Mesodermal cell (in vitro differentiated cells): ENCODE measurements around the gene ESRRA.

Source experiments
- H3K27ac ChIP-seq: 2 replicates; pipeline ENCODE4 v1.7.0; 2013; ENCODE audit warnings: mild to moderate bottlenecking, low read depth, low read length, moderate library complexity; ENCODE audit not compliant: severe bottlenecking
- H3K36me3 ChIP-seq: 2 replicates; pipeline ENCODE4 v1.7.1; 2013; ENCODE audit warnings: mild to moderate bottlenecking, low read length, moderate library complexity; ENCODE audit not compliant: control insufficient read depth, insufficient read depth
- H3K4me1 ChIP-seq: one replicate; pipeline ENCODE4 v1.7.1; 2013; ENCODE audit warnings: mild to moderate bottlenecking, low read length; ENCODE audit not compliant: insufficient read depth, control insufficient read depth, poor library complexity, severe bottlenecking
- H3K4me3 ChIP-seq: 2 replicates; pipeline ENCODE4 v1.7.0; 2013; ENCODE audit warnings: low read length, control low read depth, mild to moderate bottlenecking; ENCODE audit not compliant: insufficient read depth, poor library complexity, severe bottlenecking; ENCODE audit errors: extremely low read depth
- H3K9me3 ChIP-seq: 2 replicates; pipeline ENCODE4 v1.7.1; 2013; ENCODE audit warnings: mild to moderate bottlenecking, low read length, moderate library complexity; ENCODE audit not compliant: control insufficient read depth
- WGBS, 2 experiments: methylation state at CpG; one replicate each; pipeline ENCODE4 v1.1.5; 2013; ENCODE audit warnings: missing lambda C conversion rate in 2 of 2; ENCODE audit not compliant: insufficient coverage in 2 of 2; 5-methylcytosine and 5-hydroxymethylcytosine counted together

ESRRA gene

DNA sequence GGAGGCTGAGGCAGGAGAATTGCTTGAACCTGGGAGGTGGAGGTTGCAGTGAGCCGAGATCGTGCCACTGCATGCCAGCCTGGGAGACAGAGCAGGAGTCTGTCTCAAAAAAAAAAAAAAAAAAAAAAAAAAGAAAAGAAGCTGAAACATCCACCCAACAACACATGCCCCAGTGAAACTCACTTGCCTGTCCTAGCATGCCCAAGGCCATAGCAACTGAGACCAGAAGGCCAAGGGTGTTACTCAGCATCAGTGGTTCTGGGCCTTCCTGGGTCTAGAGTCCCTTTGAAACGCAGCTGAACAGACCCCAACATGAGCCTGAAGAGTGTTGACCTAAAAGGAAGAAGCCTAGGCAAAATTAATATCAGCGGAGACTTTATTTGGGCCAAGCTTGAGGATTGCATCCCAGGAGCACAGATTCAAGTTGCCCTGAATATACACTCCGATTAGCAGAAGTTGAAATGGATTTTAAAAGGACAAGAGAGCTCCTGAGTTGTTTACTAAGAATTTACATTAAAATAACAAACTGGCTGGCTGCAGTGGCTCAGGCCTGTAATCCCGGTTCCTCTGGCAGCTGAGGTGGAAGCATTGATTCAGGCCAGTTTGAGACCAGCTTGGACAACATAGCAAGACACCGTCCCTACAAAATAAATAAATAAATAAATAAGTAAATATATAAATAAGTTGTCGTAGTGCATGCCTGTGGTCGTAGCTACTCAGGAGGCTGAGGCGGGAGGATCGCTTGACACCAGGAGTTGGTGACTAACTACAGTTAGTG, 19.6 kb downstream of the ESRRA start:
- Histone ChIP-seq H3K27ac (peak overlapping the region; percentile 10), H3K36me3 (peaks cover 17% of the 10 kb centered on the region), H3K9me3 (no peaks in the 10 kb centered on the region), H3K4me1 (peaks cover 13% of the 10 kb centered on the region), H3K4me3 (no peak overlapping the region)
- WGBS, 2 experiments = 89 to 92% methylated on average over 7 of the region's 11 CpGs

DNA sequence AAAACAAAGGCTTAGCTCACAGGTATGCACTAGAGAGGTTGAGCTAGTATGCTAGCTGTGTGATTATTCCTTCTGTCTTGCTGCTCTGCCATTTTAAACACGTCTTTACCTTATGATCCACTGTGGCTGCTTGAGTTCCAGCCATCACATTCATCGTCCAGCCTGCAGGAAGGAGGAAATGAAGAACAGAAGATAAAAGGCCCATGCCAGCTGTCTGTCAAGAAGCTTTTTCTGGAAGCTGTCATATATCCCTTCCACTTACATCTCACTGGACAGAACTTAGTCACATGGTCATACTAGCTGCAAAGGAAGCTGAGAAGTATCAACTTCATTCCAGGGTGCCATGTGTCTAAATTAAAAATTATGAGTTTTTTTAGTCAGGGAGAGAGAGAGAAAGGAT, 22.1 kb downstream of the ESRRA start:
- Histone ChIP-seq H3K4me1 (peaks cover 13% of the 10 kb centered on the region), H3K36me3 (peaks cover 7% of the 10 kb centered on the region), H3K4me3 (no peak overlapping the region), H3K27ac (no peak overlapping the region), H3K9me3 (no peaks in the 10 kb centered on the region)
- WGBS, 2 experiments = 82 to 90% methylated on average over 1 to 2 of the region's 2 CpGs

DNA sequence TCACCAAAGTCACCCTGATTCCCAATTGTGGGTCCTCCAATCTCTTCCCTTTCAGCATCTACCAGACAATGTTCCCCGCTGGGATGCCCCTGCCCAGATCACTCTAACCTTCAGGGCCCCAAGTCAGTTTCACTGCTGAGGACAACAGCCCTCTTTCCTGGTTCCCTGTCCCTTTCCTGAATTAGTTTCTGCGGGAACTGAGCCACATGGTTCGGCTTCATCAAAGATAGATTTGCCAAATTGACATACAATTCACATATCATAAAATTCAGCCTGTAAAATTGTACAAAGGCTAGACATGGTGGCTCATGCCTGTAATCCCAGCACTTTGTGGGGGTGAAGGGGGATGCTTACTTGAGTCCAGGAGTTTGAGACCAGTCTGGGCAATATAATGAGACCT, 22.7 kb downstream of the ESRRA start:
- Histone ChIP-seq H3K36me3 (peaks cover under 1% of the 10 kb centered on the region), H3K9me3 (no peaks in the 10 kb centered on the region), H3K4me3 (no peak overlapping the region), H3K27ac (no peak overlapping the region), H3K4me1 (peaks cover 12% of the 10 kb centered on the region)
- WGBS, 2 experiments = 90 to 94% methylated on average over 3 of the region's 3 CpGs

DNA sequence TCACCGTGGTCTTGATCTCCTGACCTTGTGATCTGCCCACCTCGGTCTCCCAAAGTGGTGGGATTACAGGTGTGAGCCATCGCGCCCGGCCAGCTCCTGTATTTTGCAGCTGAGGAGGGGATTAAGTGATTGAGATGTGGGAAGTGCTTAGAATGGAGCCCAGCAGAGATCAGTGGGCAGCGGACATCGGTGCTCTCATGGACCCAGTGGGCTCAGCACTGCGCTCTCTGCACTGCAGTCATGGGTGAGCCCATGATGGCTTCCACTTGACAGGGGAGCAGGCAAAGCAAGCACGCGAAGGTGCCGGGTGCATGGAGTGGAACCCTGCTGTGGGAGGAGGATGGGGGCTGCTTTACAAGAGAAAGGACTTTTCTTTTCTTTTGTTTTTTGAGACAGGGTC, 25.6 kb downstream of the ESRRA start:
- H3K4me1 ChIP-seq = peaks cover 4% of the 10 kb centered on the region
- 65 to 69% methylated on average over 4 to 10 of the region's 11 CpGs for WGBS, 2 experiments
- no peaks in the 10 kb centered on the region for H3K9me3 ChIP-seq
- H3K27ac ChIP-seq = no peak overlapping the region
- no peaks in the 10 kb centered on the region for H3K36me3 ChIP-seq
- no peak overlapping the region for H3K4me3 ChIP-seq

DNA sequence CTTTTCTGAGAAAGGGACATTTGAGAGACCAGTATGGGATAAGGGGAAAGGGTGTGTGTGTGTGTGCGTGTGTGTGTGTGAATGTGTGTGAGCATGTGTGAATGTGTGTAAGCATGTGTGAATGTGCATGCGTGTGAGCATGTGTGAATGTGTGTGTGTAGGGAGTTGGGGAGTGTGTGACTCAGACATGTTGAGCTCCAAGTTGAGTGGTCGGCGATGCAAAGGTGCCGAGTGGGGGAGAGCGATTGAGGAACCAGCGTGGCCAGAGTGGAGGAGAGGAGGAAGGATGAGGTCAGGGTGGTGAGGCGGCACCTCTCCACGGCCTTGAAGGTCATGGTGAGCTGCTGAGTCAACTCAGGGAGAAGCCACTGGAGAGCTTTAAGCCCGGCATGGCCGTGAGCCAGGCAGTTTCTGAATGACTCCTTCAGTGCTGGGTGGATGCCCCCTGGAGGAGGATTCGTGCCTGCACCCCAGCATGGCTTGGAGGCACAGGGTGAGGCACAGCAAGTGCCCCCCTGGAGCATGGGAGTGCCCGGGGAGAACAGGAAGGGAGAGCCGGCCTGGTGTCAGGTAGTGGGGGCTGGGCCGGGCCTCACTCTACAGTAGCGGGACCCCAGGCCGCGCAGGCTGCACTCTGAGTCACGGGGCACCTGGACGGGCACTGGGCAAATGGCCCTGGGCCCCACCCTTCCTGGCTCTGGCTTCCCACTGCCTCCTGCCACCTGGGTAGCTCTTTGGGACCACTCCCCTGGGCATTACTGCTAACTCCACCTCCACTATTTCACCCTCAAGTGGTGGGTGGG, 26.4 kb downstream of the ESRRA start:
- Histone ChIP-seq H3K36me3 (no peaks in the 10 kb centered on the region), H3K9me3 (no peaks in the 10 kb centered on the region), H3K4me3 (no peak overlapping the region), H3K27ac (no peak overlapping the region), H3K4me1 (peaks cover 4% of the 10 kb centered on the region)
- WGBS, 2 experiments = 78 to 82% methylated on average over 14 to 19 of the region's 20 CpGs

DNA sequence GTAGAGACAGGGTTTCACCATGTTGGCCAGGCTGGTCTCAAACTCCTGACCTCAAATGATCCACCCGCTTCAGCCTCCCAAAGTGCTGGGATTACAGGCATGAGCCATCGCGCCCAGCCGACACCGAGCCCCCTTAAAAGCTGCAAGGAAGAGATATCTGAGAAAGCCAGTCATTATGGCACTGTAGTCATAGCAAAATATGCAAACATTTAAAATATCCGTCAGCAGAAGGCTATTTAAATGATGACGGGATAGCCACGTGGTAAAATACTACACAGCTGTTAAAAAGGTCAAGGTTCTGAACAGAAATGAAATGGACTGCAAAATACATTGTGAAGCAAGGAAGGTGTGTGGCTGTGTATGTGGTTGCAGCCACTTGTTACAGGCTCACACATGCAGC, 28.2 kb downstream of the ESRRA start:
- no peaks in the 10 kb centered on the region for H3K9me3 ChIP-seq
- H3K36me3 ChIP-seq = no peaks in the 10 kb centered on the region
- 99 to 100% methylated on average over 8 of the region's 8 CpGs for WGBS, 2 experiments
- H3K27ac ChIP-seq = no peak overlapping the region
- H3K4me1 ChIP-seq = peaks cover 4% of the 10 kb centered on the region
- no peak overlapping the region for H3K4me3 ChIP-seq

DNA sequence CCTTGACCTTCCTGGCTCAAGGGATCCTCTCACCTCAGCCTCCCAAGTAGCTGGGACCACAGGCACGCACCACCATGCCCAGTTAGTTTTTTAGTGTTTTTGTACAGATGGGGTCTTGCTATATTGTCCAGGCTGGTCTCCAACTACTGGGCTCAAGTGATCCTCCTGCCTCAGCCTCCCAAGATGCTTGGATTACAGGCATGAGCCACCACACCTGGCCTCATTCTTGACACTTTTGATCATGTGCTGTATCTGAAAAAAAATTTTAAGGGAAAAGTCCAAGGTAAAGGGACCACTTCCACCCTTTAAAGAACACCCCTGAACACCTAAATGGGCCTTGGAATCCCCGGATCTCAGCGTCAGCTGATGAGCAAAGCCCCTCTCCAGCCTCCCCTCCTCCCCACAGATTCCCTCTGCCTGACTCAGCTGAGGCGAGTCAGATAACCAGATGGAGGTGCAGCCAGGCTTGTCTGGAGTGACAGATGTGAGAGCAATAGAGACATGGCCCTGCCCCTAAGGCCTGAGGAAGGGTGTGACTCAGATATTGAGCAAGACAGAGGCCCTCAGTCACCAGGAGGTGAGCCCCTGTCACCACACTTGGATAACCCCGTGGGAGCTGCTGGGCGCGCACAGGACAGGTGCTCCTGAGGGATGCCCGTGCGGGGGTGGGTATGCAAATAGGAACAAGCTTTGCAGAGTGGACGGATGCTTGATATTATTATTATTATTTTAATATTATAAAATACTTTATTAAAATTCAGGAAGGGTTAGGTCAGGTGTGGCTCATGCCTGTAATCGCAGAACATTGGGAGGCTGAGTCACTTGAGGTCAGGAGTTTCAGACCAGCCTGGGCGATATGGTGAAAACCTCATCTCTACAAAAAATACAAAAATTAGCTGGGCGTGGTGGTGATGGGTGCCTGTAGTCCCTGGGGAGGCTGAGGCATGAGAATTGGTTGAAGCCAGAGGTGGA, 29.7 kb downstream of the ESRRA start:
- H3K27ac ChIP-seq = peak overlapping the region; percentile 71
- H3K36me3 ChIP-seq = no peaks in the 10 kb centered on the region
- peaks cover 4% of the 10 kb centered on the region for H3K4me1 ChIP-seq
- 36 to 56% methylated on average over 3 to 6 of the region's 13 CpGs for WGBS, 2 experiments
- H3K9me3 ChIP-seq = no peaks in the 10 kb centered on the region
- H3K4me3 ChIP-seq = no peak overlapping the region

DNA sequence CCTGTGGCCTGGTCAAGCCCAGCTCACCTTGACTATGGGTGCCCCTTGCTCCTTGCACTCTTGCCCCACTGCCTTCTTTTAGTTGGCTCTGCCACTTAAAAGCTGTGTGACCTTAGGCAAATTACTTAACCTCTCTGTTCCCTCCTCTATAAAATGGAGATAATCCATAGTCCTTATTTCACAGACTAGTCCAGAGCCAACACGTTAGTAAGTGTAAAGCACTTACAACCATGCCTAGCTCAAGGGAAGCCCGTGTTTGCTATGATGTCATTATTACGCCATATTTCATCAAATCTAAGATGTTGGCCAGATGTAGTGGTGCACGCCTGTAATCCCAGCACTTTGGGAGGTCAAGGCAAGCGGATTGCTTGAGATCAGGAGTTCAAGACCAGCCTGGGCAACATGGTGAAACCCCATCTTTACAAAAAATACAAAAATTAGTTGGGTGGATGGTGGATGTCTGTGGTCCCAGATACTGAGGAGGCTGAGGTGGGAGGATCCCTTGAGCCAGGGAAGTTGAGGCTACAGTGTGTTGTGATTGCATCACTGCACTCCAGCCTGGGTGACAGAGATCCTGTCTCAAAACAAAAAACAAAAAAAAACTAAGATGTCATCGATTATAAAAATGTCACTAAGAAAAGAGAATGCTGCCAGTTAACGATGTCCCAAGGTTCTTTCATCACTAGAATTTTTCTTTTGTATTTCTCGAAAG, 32.4 kb downstream of the ESRRA start:
- Histone ChIP-seq H3K4me3 (no peak overlapping the region), H3K4me1 (peaks cover 4% of the 10 kb centered on the region), H3K27ac (no peak overlapping the region), H3K9me3 (no peaks in the 10 kb centered on the region), H3K36me3 (no peaks in the 10 kb centered on the region)
- WGBS, 2 experiments = 80 to 92% methylated on average over 6 of the region's 8 CpGs

DNA sequence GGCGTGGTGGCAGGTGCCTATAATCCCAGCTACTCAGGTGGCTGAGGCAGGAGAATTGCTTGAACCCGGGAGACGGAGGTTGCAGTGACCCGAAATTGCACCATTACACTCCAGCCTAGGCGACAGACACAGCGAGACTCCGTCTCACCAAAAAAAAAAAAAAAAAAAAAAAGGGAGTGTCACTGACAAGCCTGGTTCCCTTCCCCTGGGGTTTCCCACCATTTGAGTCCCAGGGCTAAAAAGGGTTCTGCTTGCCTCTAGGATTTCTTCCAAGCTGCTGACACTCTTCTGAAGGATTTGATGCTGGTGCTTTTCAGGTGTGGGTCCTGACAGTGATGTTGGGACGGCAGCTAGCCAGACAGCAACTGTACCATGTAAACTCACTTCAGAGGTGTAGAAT, 33.4 kb downstream of the ESRRA start:
- Histone ChIP-seq H3K9me3 (no peaks in the 10 kb centered on the region), H3K27ac (no peak overlapping the region), H3K36me3 (no peaks in the 10 kb centered on the region), H3K4me3 (no peak overlapping the region), H3K4me1 (peaks cover 4% of the 10 kb centered on the region)
- WGBS, 2 experiments = 91 to 95% methylated on average over 5 to 7 of the region's 8 CpGs

DNA sequence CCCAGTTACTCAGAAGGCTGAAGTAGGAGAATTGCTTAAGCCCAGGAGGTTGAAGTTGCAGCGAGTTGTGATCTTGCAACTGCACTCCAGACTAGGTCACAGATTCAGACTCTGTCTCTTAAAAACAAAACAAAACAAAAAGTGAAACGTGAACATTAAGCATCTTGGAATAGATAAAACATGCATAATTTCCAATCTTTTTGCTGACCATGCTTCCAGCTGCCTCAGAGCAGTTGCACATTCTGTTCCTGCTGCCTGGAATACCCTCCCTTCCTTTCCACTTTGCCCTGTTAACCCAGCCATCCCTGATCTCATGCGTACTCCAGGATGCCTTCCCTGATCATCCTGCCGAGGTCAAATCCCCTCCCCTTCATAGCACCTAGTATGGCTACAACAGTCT, 34.0 kb downstream of the ESRRA start:
- no peaks in the 10 kb centered on the region for H3K36me3 ChIP-seq
- H3K4me1 ChIP-seq = peaks cover 4% of the 10 kb centered on the region
- no peak overlapping the region for H3K27ac ChIP-seq
- H3K4me3 ChIP-seq = no peak overlapping the region
- no peaks in the 10 kb centered on the region for H3K9me3 ChIP-seq
- WGBS, 2 experiments = 91 to 96% methylated on average over 2 to 3 of the region's 4 CpGs
